ENCODE results near the gene JAKMIP1.

The JAKMIP1 gene

DNA sequence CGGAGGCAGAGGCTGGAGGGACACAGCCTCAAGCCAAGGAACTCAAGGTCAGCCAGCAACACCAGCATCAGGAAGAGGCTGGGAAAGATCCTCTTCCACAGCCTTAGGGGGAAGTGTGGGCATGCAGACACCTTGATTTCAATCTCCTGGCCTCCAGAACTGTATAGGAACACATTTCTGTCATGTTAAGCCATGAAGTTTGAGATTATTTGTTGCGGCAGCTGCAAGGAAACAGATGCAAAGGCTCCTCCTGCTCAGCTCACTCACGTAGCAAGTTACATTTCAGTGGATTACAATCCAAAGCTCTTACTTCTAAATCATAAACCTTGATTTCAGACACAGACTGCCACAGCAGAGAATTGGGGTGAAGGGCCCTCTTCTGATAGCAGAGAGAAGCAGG is 113.5 kb downstream of the JAKMIP1 start:
- no peak for DNase-seq

DNA sequence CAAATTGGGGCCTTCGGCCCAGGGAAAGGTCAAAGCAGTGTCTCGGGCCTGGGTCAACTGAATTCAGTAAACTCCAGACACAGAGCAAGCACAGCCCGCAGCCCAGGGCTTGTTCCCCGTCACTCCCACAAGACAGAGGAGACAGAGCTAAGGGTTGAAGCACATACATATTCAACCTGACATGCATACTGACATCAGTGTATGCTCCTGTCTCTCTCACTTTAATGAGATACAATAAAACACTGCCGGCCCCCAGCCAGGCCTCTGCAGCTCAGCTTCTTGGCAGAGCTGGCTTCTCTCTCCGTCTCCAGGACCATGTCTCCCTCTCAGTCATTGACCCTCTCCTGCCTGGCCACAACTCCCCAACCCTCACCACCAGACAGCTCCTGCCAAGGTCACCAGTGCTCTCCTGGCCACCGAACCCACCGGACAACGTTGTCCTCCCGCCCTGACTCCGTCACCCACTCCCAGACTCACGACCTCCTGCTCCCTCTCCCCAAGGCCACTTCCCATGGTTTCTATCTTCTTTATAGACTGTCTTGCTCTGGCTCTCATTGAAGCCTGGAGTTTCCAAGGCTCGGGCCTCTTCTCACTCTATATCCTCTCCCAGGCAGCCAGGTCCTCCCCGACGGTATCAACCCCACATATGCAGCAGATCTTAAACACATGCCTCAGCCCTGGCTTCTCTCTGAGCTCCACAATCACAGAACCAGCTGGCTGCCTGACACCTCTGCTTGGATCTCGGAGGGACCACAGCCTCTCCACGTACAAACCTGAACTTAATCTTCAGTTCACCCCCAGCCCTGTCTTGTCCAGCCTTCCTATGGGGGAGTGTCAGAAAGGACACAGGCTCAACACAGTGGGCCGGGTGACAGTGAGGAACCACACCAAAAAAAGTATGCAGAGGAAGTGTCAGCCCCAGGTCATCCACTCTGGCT is 114.4 kb downstream of the JAKMIP1 start:
- no peak for DNase-seq

DNA sequence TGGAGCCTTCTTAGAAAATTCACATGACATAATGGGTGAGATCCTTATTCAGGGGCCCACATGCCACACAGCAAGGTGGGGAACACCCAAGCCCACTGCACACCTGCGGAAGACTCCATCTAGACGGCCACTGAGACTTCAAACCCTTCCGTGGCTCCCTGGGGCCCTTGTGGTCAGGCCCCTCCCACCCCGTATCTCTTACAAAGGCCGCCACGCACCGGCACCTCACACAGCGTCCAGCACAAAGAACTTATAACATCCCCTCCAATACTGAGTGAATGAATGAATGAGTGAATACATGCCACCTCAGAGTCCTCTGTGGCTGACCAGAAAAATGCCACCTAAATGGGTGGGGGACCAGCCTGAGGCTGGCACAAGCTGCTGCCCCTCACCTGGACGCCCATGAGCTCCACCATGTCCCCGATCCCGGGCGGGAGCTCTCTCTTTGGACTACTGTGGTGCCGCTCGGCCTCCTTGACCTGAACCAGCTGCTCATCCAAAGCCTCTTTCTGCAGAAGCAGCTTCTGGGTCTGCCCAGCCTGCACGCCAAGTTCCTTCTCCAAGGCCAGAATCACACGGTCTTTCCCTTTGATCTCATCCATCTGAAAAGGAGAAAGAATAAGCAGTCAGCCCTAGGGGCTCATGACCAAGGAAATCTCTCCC is 115.2 kb downstream of the JAKMIP1 start:
- no peak for DNase-seq

DNA sequence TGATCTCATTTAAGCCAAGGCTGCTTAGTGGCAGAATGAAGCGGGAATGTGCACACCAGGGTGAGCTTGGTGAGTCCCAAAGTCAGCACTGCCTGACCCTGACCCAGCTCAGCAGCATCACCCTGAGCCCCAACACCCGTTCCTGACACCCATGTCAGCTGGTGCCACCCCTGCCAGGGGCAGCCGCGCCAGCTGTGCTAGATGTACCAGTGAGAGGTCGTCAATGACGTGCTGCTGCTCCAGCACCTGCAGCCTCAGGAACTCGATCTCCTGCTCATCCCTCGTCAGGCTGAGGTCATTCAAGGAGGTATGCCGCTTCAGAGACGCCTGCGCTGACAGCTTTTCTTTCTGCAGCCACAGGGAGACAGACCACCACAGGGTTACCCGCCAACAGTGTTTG is 120.4 kb downstream of the JAKMIP1 start:
- DNase-seq, result no peak

DNA sequence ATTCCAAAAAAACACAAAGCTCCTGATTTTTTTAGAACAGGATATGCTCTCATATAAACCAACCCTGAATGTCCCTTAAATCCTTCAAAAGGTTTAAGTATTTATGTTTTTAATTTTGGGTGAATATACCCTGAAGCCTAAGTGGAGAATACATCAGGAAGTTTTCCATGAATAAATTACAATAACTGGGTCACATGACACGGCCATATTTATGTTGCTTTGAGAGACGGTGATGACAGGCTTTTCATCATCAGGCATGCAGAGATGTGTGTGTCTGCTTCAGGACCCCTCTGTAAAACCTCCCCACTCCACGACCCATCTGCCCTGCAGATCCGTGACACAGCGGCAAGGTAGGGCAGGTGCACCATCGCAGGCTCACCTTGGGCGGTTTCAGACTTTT is 121.8 kb downstream of the JAKMIP1 start:
- DNase-seq, result no peak

DNA sequence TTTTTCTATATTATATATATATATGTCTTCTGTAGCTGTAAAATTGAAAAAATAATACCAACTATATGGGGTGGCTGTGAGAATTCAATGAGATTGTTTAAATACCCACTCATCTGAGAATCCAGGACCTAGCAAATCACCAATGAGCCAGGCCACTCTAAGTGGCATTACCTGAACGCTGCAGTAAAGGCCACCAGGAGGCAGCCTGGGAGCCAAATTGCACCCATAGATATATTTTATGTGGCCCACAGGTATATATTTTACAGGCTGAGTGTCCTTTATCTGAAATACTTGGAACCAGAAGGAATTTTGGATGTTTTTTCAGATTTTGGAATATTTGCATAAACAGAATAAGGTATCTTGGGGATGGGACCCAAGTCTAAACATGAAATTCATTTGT is 124.0 kb downstream of the JAKMIP1 start:
- DNase-seq, result peak; percentile 17

DNA sequence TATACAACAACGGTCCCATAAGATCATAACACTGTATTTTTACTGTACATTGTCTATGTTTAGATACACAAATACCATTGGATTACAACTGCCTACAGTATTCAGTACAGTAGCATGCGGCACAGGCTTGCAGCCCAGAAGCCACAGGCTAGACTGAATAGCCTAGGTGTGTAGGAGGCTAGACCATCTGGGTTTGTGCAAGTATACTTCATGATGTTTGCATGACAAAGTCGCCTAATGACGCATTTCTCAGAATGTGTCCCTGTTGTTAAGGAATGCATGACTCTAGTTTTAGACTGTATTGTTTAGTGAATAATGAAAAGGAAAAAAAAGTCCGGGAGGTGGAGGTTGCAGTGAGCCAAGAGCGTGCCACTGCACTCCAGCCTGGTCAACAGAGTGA is 125.6 kb downstream of the JAKMIP1 start:
- DNase-seq, result no peak

DNA sequence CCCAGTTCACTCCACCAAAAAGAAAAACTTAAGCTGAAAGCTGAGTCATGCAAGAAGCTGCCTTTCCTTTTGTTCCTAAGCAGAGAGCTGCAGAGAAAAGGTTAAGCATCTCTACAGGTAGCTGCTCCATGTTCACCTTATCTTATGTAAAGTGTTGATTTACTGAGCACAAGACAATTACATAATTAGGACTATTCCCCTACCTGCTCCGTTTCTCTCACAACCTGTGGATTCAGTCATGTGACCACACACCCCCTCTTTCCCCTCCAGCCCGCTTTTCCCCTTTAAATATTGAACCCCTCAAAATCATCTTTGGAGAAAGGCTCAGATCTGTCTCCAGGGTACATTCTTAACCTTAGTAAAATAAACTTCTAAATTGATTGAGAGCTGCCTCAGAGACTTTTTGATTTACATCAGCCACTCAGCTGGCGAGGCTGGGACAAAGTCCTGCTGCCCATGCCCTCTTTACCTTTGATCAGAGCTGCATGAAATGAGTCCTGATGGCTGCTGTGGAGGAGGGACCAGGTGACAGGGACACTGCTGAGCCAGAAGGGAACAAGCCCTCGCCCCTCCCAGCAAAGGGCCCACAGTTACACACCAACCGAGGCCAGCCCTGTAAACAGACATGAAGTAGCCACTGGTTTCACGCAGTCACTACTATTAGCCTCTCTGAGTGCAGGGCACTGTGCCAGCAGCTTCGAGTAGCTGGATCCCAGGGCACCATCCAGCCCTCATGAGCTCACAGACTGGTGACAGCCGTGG is 128.2 kb downstream of the JAKMIP1 start:
- no peak for DNase-seq

DNA sequence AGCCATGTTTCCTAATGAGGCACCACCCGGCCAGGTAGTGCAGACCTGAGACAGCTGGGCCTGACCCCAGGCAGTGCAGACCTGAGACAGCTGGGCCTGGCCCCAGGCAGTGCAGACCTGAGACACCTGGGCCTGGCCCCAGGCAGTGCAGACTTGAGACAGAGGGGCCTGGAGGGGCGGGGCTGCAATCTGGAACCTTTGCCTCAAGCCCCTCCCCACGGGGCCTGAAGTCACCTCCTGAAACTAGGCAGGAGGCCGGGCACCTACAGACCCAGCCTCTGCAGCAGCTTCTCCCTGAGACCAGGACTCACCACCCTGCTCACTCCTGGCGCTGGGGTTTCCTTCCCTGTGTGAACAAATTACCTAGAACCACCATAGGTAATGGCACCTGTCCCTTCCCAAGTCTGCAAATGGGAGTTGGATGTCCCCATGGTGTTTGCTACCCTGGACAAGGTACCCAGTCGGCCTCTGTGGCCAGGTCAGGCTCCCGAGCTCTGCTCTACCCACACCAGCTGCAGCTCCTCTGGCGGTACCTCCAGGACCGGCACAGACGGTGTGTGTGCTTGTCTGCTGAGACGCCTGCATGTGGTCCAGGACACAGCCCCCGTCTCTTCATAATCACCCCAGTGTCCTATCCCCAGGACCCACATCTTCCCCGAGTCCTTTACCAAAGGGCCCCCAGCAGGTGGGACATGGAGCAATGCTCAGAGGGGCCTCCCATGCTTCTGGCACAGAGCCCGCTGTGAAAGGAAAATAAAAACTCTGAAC is 129.0 kb downstream of the JAKMIP1 start:
- DNase-seq, result no peak

DNA sequence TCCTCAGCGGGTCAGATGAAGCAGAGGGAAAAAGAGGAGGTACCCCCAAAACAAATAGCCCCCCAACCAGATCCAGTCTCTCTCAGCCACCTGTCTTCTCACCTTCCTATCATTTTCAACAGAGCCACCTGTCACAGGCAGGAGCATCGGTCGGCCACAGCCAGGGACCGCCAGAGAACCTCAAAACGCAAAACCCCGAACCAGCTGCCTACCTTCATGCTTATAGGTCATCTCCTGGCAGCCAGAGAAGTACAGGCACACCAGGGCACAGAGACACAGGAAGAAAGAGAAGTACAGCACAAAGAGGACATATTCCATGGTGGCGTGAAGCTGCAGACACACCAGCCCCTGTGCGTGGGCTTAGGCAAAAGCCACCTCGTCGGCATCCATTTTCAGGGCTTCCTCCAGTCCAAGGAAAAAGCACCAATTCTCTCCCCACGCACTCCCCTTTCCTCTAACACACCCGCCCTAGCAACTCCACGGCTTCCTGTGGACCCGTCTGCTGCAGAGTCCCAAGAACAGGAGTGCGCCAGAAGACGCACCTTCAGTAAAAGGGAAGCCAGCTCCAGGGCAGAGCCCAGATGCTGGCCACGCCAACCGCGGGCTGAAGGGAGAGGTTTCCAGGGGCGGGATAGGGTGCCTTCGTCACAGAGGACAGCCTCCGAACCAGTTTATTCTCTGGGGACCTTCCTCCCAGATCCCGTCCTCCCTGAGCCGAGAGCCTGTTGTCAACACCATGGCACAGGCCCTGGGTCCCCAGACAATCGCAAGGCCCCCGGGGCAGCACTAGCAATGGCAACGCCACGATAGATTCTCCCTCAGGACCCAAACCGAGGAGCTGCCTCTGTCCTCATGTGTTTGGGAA is 130.3 kb downstream of the JAKMIP1 start:
- DNase-seq, result no peak

DNA sequence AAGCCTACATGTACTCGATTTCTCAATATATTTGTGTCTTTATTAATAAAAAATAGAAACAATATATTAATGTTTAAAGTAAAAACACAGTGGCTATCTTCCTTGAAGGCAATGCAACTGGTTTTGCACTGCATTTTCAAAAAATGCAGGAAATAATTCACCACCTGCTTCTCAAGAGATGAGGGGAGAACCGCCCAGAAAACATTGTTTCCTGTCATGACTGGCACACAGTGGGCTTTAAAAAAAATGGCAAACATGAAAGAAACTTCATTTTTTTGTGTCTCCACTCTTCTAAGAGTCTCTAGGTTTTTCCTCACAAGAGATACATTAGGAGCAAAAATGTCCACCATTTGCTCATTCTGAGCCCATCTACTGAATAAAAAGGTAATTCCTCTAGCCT is 131.4 kb downstream of the JAKMIP1 start:
- DNase-seq, result no peak

DNA sequence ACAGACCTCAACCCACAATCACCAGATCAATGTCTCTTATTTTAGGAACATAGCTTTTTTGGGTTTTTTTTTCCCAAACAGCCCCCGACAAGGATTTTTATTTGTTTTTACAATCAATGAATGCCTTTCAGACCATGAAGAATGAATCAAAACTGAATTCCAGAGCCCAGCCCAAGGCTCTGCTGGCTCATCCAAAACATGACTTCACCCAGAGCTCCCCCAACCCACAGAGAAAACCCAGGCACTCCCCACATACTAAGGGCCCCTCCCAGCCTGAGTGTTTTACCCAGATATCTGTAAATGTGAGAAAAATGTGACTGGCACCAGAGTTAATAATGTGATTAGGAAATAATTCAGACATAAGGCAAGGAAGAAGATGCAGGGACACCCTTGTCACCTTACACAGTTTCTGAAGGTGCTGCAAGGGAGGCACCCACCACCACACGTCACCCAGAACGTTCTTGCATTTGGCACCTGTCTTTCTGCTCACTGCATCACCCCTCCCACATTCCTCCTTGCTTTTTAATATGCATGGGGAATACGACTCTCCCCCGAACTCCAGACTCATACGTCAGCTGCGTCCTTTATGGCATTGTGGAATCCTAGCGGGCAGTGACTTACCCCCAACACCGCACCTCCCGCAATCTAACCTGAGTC is 134.3 kb downstream of the JAKMIP1 start:
- no peak for DNase-seq

DNA sequence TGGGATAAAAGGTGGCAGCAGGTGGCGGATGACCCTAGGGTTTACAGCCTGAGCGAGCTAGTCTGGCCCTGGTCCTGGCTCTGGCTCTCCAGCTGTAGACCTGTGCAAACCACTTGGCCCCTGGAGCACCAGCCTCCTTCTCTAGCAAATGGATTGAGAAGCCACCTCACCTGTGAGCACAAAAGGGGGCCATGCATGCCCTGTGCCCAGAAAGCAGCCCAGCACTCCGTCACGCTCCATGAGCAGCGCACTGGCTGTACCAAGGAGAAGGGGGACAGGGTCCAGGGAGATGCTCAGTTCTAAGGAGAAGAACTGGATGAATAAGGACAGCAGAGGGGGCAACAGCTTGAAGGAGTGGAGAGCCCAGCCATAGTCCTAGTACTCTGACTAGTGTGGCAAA is 135.2 kb downstream of the JAKMIP1 start:
- no peak for DNase-seq

DNA sequence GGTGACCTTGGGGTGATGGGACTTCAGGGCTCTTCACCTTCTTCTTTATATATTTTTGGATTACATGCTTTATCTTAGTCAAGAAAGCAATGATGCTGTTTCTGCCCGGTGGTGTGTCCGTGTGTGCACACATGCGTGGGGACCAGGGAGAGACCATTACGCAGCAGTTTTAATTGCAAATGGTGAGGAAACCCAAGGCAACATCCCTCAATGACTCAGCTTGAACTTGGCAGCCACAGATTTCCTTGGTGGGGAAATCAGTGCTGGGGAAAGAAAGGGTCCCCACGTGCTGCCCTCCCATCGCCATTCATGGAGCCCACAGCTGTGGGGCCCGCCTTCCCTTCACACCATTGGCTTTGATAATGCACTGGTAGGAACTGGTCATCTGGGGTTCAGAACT is 136.0 kb downstream of the JAKMIP1 start:
- DNase-seq, result no peak

DNA sequence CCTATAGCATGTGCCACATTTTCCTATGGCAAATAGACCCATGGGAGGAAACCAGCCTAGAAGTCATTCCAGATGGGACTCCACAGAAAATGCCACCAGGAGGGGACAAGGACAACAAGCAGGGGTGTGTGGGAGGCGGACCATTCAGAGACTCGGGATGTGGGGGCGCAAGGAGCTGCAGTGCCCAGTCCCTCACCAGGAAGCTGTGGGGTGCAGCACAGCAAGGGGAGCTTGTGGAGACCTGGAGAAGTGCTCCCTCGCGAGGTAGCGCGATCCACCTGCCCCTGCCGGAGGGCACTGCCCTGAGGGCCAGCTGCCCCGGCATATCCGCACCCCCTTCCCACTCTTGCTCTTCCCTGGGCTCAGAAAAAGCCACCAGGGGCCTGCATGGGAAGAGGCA is 136.7 kb downstream of the JAKMIP1 start:
- DNase-seq, result no peak

DNA sequence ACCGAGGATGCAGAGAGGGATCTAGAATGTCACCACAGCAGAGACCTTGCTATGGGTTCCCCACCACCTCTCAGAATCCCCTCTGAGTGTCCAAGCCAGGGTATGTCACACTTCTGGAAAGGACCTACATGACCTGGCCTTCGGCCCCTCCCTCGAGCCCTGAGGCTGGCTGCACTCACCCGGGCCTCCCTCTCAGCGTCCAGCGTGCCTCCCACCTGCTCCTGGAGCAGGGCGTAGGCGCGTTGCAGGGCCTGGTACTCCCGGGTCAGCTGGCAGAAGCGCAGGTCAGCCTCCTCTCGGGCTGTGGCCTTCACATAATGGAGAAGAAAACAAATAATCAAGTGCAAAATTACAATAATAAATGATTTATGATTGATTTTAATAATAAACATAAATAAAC is 138.2 kb downstream of the JAKMIP1 start:
- DNase-seq, result no peak

DNA sequence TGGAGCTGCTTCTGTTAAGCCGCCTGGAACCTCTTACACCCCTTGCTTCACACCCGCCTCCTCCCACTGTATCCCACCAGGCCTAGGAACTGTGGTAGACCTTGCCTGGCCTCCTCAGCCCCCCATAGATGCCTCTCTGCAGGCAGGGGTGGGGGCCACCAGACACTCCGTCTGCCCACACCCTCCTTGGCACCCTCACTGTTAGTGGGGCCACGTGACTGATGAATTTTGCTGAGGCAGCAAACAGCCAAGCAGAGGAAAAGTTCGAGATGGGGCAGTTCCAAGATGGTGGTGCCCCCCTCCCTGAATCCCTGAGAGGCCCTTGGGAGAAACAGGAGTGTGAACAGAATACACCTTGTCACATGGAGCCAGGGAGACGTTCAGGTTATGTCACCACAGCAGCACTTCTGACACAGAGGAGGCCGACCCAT is 141.0 kb downstream of the JAKMIP1 start:
- DNase-seq, result no peak

DNA sequence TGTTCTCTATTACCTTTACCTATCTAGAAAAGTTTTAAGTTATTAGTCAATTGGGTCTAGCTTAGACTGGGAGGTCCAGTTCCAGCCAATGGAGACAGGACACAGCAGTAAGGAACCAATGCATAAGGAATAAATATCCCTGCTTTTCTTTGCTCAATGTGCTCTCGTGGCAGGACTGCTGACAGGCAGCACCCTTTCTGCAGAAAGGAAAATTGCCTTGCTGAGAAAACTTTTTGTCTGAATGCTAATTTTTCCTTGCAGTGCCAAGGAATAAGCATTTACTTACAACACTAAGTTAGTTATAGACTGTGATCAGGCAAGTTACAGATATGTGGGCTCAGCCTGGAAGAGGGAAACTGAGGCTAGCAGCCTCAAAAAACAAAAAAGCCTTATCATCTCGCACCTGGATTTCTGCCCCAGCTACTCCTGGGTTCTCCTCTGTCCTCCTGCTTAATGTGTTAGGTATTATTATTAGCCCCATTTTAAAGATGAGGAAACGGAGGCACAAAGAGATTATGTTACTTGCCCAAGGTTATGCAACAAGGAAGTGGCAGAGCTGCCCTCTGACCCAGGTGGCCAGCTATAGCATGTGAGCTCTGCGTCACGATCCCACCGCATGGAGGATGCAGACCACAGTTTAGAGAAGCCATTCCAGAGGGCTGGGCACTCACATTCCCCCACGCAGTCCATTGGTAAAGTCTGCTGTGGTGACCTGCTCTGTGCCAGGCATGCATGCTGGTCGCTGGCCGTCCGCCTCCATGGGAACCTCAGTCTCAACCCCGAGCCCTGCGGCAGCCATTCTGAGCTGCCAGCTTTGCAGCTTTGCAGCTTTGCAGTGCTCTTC is 141.6 kb downstream of the JAKMIP1 start:
- DNase-seq, result no peak

DNA sequence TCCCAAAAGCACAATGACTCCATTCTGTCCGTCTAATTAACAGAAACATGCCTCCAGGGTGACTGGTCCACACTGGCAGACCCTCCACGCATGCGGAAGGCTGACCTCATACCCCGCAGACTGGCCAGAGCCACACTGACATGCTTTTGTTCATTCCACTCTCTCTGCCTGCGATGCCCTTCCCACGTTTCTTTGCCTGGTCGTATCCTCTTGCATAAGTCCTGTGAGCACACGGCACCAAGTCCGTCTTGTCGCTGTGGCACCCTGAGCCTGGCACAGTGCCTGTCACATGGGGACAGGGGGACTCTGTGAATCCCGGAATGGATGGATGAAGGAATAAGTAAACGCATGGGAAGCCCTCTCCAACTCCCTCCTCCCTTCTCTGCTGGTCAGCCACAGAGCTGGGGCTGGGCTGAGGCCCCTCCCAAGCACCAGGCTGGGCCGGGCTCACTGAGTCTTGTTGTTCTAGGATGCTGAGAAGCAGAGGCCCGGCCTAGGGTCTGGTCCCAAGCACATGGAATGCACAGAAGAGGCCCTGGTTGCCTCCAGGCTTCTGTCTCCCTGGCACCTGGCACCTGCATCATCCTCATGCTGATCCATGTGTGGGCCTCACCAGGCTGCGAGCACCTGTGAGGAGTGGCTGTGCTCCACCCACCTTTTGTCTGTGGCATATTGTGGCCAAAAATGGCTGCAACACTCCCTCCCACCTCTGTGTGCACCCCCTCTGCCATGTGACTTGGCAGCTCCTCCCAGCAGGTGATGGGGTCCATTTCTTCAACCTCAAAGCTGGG is 143.2 kb downstream of the JAKMIP1 start:
- no peak for DNase-seq
